Neural crest cell (in vitro differentiated cells): ENCODE measurements around the gene CLECL1. TPM values are rescaled to one million over a fixed set of nuclear protein-coding genes. Genes with fewer than 3 reads are reported as not detected.

Source experiments
- DNase-seq: peaks from one replicate; pipeline ENCODE4 v3.0.0; 2021; ENCODE audit warnings: low read depth, mixed read lengths, low spot score
- H3K27ac Mint-ChIP-seq: one replicate; pipeline ENCODE4 v1.8.0; 2021; ENCODE audit warnings: mild to moderate bottlenecking, mixed read lengths; ENCODE audit not compliant: unreplicated experiment
- H3K27me3 Mint-ChIP-seq: 2 replicates; pipeline ENCODE4 v1.8.0; 2021; ENCODE audit warnings: low read depth, mild to moderate bottlenecking, mixed read lengths
- H3K36me3 Mint-ChIP-seq: 2 replicates; pipeline ENCODE4 v1.8.0; 2021; ENCODE audit warnings: low read depth, mild to moderate bottlenecking, mixed read lengths
- H3K4me1 Mint-ChIP-seq: 2 replicates; pipeline ENCODE4 v1.8.0; 2021; ENCODE audit warnings: mixed read lengths
- H3K4me3 Mint-ChIP-seq: one replicate; pipeline ENCODE4 v1.8.0; 2021; ENCODE audit warnings: mild to moderate bottlenecking, mixed read lengths
- H3K9me3 Mint-ChIP-seq: 2 replicates; pipeline ENCODE4 v1.8.0; 2021; ENCODE audit warnings: mixed read lengths
- total RNA-seq: library from RNA; stranded (reverse); gene quantifications from 2 replicates; pipeline ENCODE4 v1.2.1, GENCODE V29; 2021
- TF ChIP-seq, protein P1 (sequence below): fragments of 200-600 bp; sonication (generic); conservative IDR thresholded peaks from 2 replicates; pipeline ENCODE4 v1.5.0; 2021; ENCODE audit warnings: antibody characterized with exemption, mild to moderate bottlenecking

The CLECL1 gene
- total RNA-seq, 1 donor from 2014 or later, result not detected

DNA sequence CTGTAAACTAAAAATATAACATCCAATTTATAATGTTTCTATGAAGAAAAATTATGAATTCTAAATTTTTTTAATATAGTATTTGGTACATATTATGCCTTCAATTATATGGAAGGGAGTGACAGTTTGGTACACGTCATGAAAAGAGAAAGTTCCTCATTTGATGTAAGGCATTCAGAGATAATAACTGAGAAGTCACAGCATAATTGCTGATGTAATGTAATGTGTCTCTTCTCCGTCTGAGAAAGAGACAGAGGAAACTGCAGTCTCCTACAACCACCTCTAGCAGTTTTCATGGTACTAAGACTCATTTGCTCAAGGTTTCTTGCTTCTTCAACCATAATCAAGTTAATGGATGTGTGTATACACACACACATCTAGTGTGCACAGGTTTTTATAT is 30.1 kb upstream of the CLECL1 start:
- Mint-ChIP-seq H3K4me3 (no peak overlapping the region), H3K27ac (no peak overlapping the region), H3K9me3 (no peaks in the 10 kb centered on the region), H3K4me1 (peaks cover 5% of the 10 kb centered on the region), H3K36me3 (no peaks in the 10 kb centered on the region), H3K27me3 (no peaks in the 10 kb centered on the region)
- no peak for DNase-seq
- TF ChIP-seq, protein P1, sequence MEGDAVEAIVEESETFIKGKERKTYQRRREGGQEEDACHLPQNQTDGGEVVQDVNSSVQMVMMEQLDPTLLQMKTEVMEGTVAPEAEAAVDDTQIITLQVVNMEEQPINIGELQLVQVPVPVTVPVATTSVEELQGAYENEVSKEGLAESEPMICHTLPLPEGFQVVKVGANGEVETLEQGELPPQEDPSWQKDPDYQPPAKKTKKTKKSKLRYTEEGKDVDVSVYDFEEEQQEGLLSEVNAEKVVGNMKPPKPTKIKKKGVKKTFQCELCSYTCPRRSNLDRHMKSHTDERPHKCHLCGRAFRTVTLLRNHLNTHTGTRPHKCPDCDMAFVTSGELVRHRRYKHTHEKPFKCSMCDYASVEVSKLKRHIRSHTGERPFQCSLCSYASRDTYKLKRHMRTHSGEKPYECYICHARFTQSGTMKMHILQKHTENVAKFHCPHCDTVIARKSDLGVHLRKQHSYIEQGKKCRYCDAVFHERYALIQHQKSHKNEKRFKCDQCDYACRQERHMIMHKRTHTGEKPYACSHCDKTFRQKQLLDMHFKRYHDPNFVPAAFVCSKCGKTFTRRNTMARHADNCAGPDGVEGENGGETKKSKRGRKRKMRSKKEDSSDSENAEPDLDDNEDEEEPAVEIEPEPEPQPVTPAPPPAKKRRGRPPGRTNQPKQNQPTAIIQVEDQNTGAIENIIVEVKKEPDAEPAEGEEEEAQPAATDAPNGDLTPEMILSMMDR, result no peak

DNA sequence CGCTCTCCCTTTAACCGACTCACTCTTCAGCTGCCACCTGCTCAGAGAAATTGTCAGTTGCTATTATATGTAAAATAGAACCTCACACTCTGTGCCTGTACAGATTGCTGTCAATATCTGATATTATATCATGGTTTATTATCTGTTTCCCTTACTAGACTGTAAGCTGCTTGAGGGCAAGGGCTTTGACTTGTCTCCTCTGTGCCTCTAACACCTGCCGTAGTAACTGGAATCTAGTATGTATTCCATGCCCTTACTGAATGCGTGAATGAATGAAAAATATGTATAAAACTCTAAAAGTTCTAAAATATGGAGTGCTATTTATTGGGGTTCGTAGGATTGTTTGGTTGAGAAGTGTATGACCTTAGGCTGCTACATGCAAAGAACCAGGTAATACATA is 29.5 kb upstream of the CLECL1 start:
- Mint-ChIP-seq H3K9me3 (no peaks in the 10 kb centered on the region), H3K4me3 (no peak overlapping the region), H3K27ac (no peak overlapping the region), H3K36me3 (no peaks in the 10 kb centered on the region), H3K4me1 (peaks cover 5% of the 10 kb centered on the region), H3K27me3 (no peaks in the 10 kb centered on the region)
- DNase-seq, result no peak
- TF ChIP-seq, protein P1, result no peak

DNA sequence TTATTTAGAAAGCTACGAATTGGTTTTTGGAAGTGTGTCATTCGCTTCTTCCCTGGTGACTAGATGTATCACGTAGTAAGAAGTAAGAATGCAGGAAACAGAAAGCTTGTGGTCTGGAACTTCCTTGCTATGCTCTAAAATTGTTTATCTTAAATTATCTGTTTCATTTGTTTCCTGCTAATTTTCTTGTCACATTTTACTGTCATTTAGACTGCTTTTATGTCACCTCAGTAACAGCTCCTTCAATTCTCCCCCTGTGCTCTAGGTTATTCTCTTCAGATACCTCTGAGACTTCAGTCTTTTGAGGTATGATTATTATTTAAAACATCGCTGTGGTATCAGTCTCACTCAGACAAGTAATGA is 28.5 kb upstream of the CLECL1 start:
- Mint-ChIP-seq H3K36me3 (no peaks in the 10 kb centered on the region), H3K27ac (no peak overlapping the region), H3K27me3 (no peaks in the 10 kb centered on the region), H3K4me3 (no peak overlapping the region), H3K9me3 (no peaks in the 10 kb centered on the region), H3K4me1 (peaks cover 5% of the 10 kb centered on the region)
- TF ChIP-seq, protein P1, result no peak
- no peak for DNase-seq

DNA sequence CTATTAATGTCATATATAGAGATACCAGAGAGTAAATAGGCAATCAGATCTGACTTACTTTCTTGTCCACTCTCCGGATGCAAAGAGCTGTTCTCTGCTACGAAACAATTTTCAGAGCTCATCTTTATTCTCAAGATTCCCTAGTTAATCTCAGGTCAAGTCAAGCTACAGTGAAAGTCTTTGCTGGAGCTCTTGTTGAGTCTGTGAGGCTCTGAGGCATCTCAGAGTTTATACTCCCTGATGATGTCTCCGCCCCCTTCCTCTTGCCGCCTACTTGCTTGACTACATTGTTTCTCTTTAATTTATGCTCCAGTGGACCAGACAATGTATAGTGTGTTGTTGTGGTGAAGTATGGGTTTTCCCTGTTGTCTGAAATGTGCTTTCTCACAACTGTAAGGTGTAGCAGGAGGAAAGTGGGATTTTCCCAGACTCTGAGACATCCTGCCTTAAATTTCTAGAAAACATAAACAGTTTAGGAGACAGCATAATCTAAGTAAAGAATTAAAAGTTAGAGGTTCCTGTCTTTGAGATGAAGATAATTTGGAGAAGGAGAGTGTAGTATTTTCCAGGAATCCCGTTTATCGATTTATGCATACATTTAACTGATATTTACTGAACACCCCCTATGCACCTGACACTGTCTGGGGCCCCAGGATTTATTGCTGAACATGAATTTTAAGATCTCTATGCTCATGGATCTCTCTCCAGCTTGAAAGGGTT is 28.0 kb upstream of the CLECL1 start, which contains the start of gene CD69:
Gene CD69 (minus strand): TSS at position 203 of the 720 bp plus-strand sequence. CDS start 81 bp downstream, at position 122.
- TF ChIP-seq, protein P1, result no peak
- H3K9me3 Mint-ChIP-seq, result no peaks in the 10 kb centered on the region
- H3K36me3 Mint-ChIP-seq, result no peaks in the 10 kb centered on the region
- no peak for DNase-seq
- no peak within 1 kb of the TSS for H3K27ac Mint-ChIP-seq
- peaks cover 5% of the 10 kb centered on the region for H3K4me1 Mint-ChIP-seq
- no peak within 1 kb of the TSS for H3K4me3 Mint-ChIP-seq
- no peaks in the 10 kb centered on the region for H3K27me3 Mint-ChIP-seq

DNA sequence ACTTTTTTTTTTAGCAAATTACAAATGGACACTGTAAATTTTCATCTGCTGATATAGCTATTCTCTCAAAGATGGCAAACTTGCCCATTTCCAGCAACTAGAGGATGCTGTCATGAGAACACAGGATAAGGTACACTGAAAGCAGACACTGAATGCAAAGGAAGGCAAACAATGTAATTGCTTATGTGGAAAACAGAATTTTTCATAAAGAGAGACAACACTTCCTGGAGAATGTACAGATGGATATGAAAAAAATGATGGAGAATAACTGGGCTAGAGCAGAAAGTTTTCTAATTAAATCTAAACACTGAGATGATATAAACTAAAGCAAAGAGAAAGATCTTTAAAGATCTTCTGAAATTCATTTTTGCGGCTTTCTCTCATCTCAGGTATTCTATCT is 27.2 kb upstream of the CLECL1 start:
- Mint-ChIP-seq H3K9me3 (no peaks in the 10 kb centered on the region), H3K4me1 (peaks cover 5% of the 10 kb centered on the region), H3K4me3 (no peak overlapping the region), H3K27me3 (no peaks in the 10 kb centered on the region), H3K36me3 (no peaks in the 10 kb centered on the region), H3K27ac (no peak overlapping the region)
- TF ChIP-seq, protein P1, result no peak
- no peak for DNase-seq
